Lung (tissue), 12 donors: ENCODE data around the gene EEF1B2. TPM values are rescaled to one million over a fixed set of nuclear protein-coding genes. Genes with fewer than 3 reads are reported as not detected.
"Not testable (repeated sequence)": the region's sequence is repeated elsewhere in the genome, so short reads cannot be mapped to it uniquely, and the experiment has no call there.

ENCODE experiments used
- ATAC-seq: fragments of 200-7000 bp; cut with Tn5 transposase; one replicate; pipeline ENCODE4 v1.9.1; 2020; ENCODE audit warnings: moderate number of reproducible peaks; ENCODE audit not compliant: insufficient read depth, low FRiP score
- DNase-seq, 3 donors: peaks; one replicate each; pipeline ENCODE4 v3.0.0-alpha.2; 2013 to 2017
- H3K27ac ChIP-seq, 2 donors: one replicate each; pipeline ENCODE4 v1.5.1; 2013; ENCODE audit warnings: mild to moderate bottlenecking in 2 of 2, moderate library complexity in 2 of 2, control low read depth in 1 of 2, inconsistent platforms in 1 of 2, low read depth in 1 of 2, low read length in 1 of 2
- H3K27me3 ChIP-seq, 3 donors: one replicate each; pipeline ENCODE4 v1.5.1; 2013; ENCODE audit warnings: low read length in 2 of 3; ENCODE audit not compliant: control insufficient read depth in 3 of 3, insufficient read depth in 3 of 3
- H3K36me3 ChIP-seq, 4 donors: one replicate each; pipeline ENCODE4 v1.5.1; 2013; ENCODE audit warnings: low read length in 4 of 4, mild to moderate bottlenecking in 1 of 4, moderate library complexity in 1 of 4; ENCODE audit not compliant: control insufficient read depth in 4 of 4, insufficient read depth in 4 of 4
- H3K4me1 ChIP-seq, 5 donors: one replicate each; pipeline ENCODE4 v1.5.1; 2013; ENCODE audit warnings: low read length in 5 of 5, mild to moderate bottlenecking in 2 of 5, moderate library complexity in 1 of 5; ENCODE audit not compliant: control insufficient read depth in 5 of 5, insufficient read depth in 5 of 5
- H3K4me3 ChIP-seq: one replicate; pipeline ENCODE4 v1.5.1; 2013; ENCODE audit warnings: mild to moderate bottlenecking, control low read depth, moderate library complexity
- H3K9ac ChIP-seq, 2 donors: one replicate each; pipeline ENCODE4 v1.5.1; 2013; ENCODE audit warnings: low read length in 2 of 2, control low read depth in 1 of 2; ENCODE audit not compliant: insufficient read depth in 1 of 2
- H3K9me3 ChIP-seq, 4 donors: one replicate each; pipeline ENCODE4 v1.5.1; 2013; ENCODE audit warnings: low read length in 3 of 4, mild to moderate bottlenecking in 1 of 4, moderate library complexity in 1 of 4; ENCODE audit not compliant: control insufficient read depth in 4 of 4, insufficient read depth in 3 of 4
- CTCF ChIP-seq: IDR thresholded peaks from 2 replicates; pipeline ENCODE4 v1.5.1; 2012; ENCODE audit warnings: mild to moderate bottlenecking; ENCODE audit errors: control extremely low read depth, extremely low read depth
- WGBS, 2 donors: extraction: QIAGEN DNeasy Blood & Tissue Kit; methylation state at CpG; one replicate each; pipeline ENCODE4 v1.1.7; 2013; 5-methylcytosine and 5-hydroxymethylcytosine counted together
- polyA plus RNA-seq, 2 donors: library from polyadenylated mRNA; stranded (reverse); fragments of 200-250 nt; gene quantifications; one replicate each; pipeline ENCODE4 v1.2.1, GENCODE V29; 2013
- total RNA-seq, 2 donors: library from RNA; depleted of rRNA in 1 of 2; stranded (reverse); fragments of >200 nt in 1 of 2; gene quantifications; one replicate each; pipeline ENCODE4 v1.2.1, GENCODE V29; 2014 to 2021
- donor health status: control.
- donor health status: control.
- donor health status: Bipolar disorder and iron deficiency.
- donor health status: healthy.
- donor health status: DM: yes; HTN: yes; CAD: no.

The EEF1B2 gene
- total and polyA plus RNA-seq, 4 donors, result 217 to 737 (median 524) TPM

- no peak overlapping the region for H3K4me3 ChIP-seq
- no peaks in the 10 kb centered on the region for H3K4me1 ChIP-seq
- peaks cover 0 to 6% (median 2%) of the 10 kb centered on the region in 4 donors for H3K9me3 ChIP-seq
- H3K27ac ChIP-seq, result no peak overlapping the region
- no peak for DNase-seq
- H3K27me3 ChIP-seq, result no peaks in the 10 kb centered on the region
- TF ChIP-seq CTCF, result no peak
- H3K36me3 ChIP-seq, result peaks cover 4 to 13% (median 8%) of the 10 kb centered on the region in 4 donors
- WGBS, 2 donors, result 89 to 90% methylated on average over 7 of the region's 7 CpGs
- ATAC-seq, result no peak
- no peak overlapping the region for H3K9ac ChIP-seq
Observed at GRCh38 chr2:206112846-206113547, 46.7 kb upstream of the EEF1B2 start.

- DNase-seq, result no peak
- H3K4me1 ChIP-seq, result no peaks in the 10 kb centered on the region
- 96 to 98% methylated on average over 3 of the region's 3 CpGs for WGBS, 2 donors
- no peak overlapping the region for H3K27ac ChIP-seq
- no peak overlapping the region for H3K9ac ChIP-seq
- no peaks in the 10 kb centered on the region for H3K27me3 ChIP-seq
- H3K4me3 ChIP-seq, result no peak overlapping the region
- H3K9me3 ChIP-seq, result peaks cover 0 to 7% (median 2%) of the 10 kb centered on the region in 4 donors
- TF ChIP-seq CTCF, result no peak
- no peak for ATAC-seq
- peaks cover 8 to 18% (median 11%) of the 10 kb centered on the region in 4 donors for H3K36me3 ChIP-seq
Observed at GRCh38 chr2:206115026-206115578, 44.6 kb upstream of the EEF1B2 start.

GRCh38 chr2:206116278-206116677 lies 43.4 kb upstream of the EEF1B2 start:
- Histone ChIP-seq H3K9me3 (peaks cover 0 to 9% (median 2%) of the 10 kb centered on the region in 4 donors), H3K36me3 (peaks cover 17 to 26% (median 19%) of the 10 kb centered on the region in 4 donors), H3K4me3 (no peak overlapping the region), H3K27me3 (no peaks in the 10 kb centered on the region), H3K4me1 (no peaks in the 10 kb centered on the region), H3K27ac (no peak overlapping the region), H3K9ac (no peak overlapping the region)
- WGBS, 2 donors, result 93 to 96% methylated on average over 21 of the region's 21 CpGs
- no peak for TF ChIP-seq CTCF
- ATAC-seq (no peak), DNase-seq (no peak)

- H3K27me3 ChIP-seq, ATAC-seq, H3K9ac ChIP-seq, DNase-seq, H3K4me3 ChIP-seq, H3K9me3 ChIP-seq, H3K4me1 ChIP-seq, H3K27ac ChIP-seq: not testable (repeated sequence)
- WGBS, 2 donors, result 96 to 100% methylated on average over 3 of the region's 3 CpGs
- peaks cover 23 to 49% (median 36%) of the 10 kb centered on the region in 4 donors for H3K36me3 ChIP-seq
Observed at GRCh38 chr2:206122569-206122968, 37.1 kb upstream of the EEF1B2 start.
